ENCODE data around the gene ONECUT2. TPM values are rescaled to one million over a fixed set of nuclear protein-coding genes. Genes with fewer than 3 reads are reported as not detected.

Gene ONECUT2
- total and polyA plus RNA-seq, 12 donors, result 0.07 to 4.6 (median 0.23) TPM; not detected in 1

DNA sequence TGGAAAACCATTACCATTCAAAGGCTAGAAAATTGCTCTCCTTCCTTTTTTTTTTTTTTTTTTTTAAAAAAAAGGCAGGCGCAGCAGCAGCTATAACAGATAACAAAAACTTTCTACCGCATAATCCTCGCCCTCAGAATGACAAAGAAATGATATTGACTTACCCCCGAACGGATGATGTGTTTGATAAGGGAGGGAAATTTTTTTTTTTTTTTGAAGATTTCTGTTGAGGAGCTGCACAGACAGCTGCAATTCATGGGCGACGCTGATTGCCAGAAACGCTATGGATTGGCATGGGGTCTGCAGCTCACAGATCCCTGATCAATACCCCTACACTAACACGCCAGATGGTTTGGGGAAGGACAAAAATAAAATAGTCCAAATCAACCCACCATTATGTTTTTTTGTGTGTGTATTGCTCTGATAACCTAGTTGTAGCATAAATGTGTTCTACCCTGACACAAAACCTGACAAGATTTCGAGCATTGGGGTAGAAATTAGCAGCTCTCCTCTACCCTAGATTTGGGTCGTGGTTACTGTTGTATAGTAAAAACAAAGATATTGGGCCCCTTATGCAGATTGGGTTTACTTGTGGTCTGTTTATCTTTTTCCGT lies 3.6 kb upstream of the ONECUT2 start:
- Histone ChIP-seq H3K4me1 (replicated peaks in 1 of 2) (peaks cover 4 to 14% of the 10 kb centered on the region in 2 donors), H3K27me3 (peaks cover 68% of the 10 kb centered on the region)
- intact Hi-C loops (cut with DNase I), result no loop called here

DNA sequence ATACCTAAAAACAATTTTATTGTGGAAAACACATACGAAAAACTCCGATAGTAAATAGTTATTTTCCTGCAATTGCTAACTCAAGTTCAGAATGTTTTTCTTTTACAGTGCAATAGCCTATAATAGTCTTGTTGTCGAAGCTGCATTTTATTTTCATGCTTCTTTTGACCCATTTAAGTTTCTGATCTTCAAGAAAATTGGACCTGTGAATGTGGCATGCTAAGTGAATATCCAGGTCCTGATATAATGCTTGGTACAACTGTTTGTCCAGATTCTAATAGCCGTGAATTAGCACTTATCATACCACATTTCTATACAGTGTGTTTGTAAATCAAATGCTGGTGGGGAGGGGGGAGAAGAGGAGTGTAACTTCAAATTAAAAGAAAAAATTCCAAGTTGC lies 3.0 kb upstream of the ONECUT2 start:
- TF ChIP-seq POLR2A (IDR thresholded peaks at IDR 0.05), result no peak
- TF ChIP-seq, protein P1, sequence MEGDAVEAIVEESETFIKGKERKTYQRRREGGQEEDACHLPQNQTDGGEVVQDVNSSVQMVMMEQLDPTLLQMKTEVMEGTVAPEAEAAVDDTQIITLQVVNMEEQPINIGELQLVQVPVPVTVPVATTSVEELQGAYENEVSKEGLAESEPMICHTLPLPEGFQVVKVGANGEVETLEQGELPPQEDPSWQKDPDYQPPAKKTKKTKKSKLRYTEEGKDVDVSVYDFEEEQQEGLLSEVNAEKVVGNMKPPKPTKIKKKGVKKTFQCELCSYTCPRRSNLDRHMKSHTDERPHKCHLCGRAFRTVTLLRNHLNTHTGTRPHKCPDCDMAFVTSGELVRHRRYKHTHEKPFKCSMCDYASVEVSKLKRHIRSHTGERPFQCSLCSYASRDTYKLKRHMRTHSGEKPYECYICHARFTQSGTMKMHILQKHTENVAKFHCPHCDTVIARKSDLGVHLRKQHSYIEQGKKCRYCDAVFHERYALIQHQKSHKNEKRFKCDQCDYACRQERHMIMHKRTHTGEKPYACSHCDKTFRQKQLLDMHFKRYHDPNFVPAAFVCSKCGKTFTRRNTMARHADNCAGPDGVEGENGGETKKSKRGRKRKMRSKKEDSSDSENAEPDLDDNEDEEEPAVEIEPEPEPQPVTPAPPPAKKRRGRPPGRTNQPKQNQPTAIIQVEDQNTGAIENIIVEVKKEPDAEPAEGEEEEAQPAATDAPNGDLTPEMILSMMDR (IDR thresholded peaks at IDR 0.05), result no peak
- Histone ChIP-seq H3K27me3 (peaks cover 68% of the 10 kb centered on the region), H3K4me1 (replicated peaks in 1 of 2) (peaks cover 10 to 14% of the 10 kb centered on the region in 2 donors), H3K4me3 (no peak overlapping the region), H3K9me3 (replicated peaks in 1 of 3) (no peaks in the 10 kb centered on the region), H3K36me3 (replicated peaks in 1 of 2) (no peaks in the 10 kb centered on the region), H3K27ac (no peak overlapping the region)
- 23 to 31% (median 27%) methylated on average over 4 of the region's 4 CpGs for WGBS, 4 donors
- DNase-seq, result no peak
- intact Hi-C loops (cut with DNase I), result no loop called here

More for the DNA sequence above, 3.6 kb upstream of the ONECUT2 start:
- DNase-seq, result no peak
- H3K36me3 ChIP-seq (replicated peaks in 1 of 2), result no peaks in the 10 kb centered on the region
- TF ChIP-seq, protein P1 (IDR thresholded peaks at IDR 0.05), result no peak
- no peak for TF ChIP-seq POLR2A (IDR thresholded peaks at IDR 0.05)
- no peak overlapping the region for H3K4me3 ChIP-seq
- no peaks in the 10 kb centered on the region for H3K9me3 ChIP-seq (replicated peaks in 1 of 3)
- no peak overlapping the region for H3K27ac ChIP-seq
- 12 to 15% (median 14%) methylated on average over 12 of the region's 12 CpGs for WGBS, 4 donors

GRCh38 chr18:57432751-57433400 lies 2.3 kb upstream of the ONECUT2 start:
- DNase-seq, result no peak
- H3K27me3 ChIP-seq, result peaks cover 68% of the 10 kb centered on the region
- intact Hi-C loops (cut with DNase I), result no loop called here
- no peak overlapping the region for H3K4me3 ChIP-seq
- H3K9me3 ChIP-seq (replicated peaks in 1 of 3), result no peaks in the 10 kb centered on the region
- no peak overlapping the region for H3K27ac ChIP-seq
- WGBS, 4 donors, result 6 to 10% (median 7%) methylated on average over 9 of the region's 9 CpGs
- H3K36me3 ChIP-seq (replicated peaks in 1 of 2), result no peaks in the 10 kb centered on the region
- TF ChIP-seq, protein P1 (IDR thresholded peaks at IDR 0.05), result no peak
- H3K4me1 ChIP-seq (replicated peaks in 1 of 2), result peaks cover 17 to 20% of the 10 kb centered on the region in 2 donors

GRCh38 chr18:57433482-57433881 lies 1.7 kb upstream of the ONECUT2 start:
- Histone ChIP-seq H3K4me1 (replicated peaks in 1 of 2) (peaks cover 21 to 26% of the 10 kb centered on the region in 2 donors), H3K27me3 (peaks cover 68% of the 10 kb centered on the region), H3K27ac (no peak overlapping the region), H3K36me3 (replicated peaks in 1 of 2) (no peaks in the 10 kb centered on the region), H3K9me3 (replicated peaks in 1 of 3) (no peaks in the 10 kb centered on the region), H3K4me3 (peak overlapping the region in 1 of 4 donors; percentile 66)
- 4 to 6% (median 5%) methylated on average over 6 of the region's 6 CpGs for WGBS, 4 donors
- peak in 1 of 7 donors; percentile 8 for DNase-seq
- no peak for TF ChIP-seq POLR2A (IDR thresholded peaks at IDR 0.05)
- TF ChIP-seq, protein P1 (IDR thresholded peaks at IDR 0.05), result no peak
- intact Hi-C loops (cut with DNase I), result no loop called here
